ENCODE measurements around the gene CGAS.

- no peak for TF ChIP-seq ZFP1 (CRISPR knock-in tag; IDR thresholded peaks at IDR 0.05)
- TF ChIP-seq BORCS8-MEF2B (CRISPR knock-in tag; IDR thresholded peaks at IDR 0.05): no peak
- TF ChIP-seq THAP7 (CRISPR knock-in tag; IDR thresholded peaks at IDR 0.05): no peak
- no peak for TF ChIP-seq ATF3 (CRISPR knock-in tag; IDR thresholded peaks at IDR 0.05)
- TF ChIP-seq XRCC5 (optimal IDR thresholded peaks at IDR 0.05; ENCODE audit: low read length): no peak
- TF ChIP-seq CBX2 (IDR thresholded peaks at IDR 0.05; ENCODE audit: low read depth, low read length): no peak
- TF ChIP-seq CBX2 (CRISPR knock-in tag; IDR thresholded peaks at IDR 0.05; ENCODE audit: low read depth): no peak
- TF ChIP-seq ZBTB1 (CRISPR knock-in tag; IDR thresholded peaks at IDR 0.05; ENCODE audit: borderline replicate concordance): no peak
- TF ChIP-seq BCL3 (CRISPR knock-in tag; IDR thresholded peaks at IDR 0.05): no peak
- TF ChIP-seq HDAC2 (CRISPR knock-in tag; IDR thresholded peaks at IDR 0.05): no peak
- TF ChIP-seq MXI1 (IDR thresholded peaks at IDR 0.05; ENCODE audit: borderline replicate concordance, low read depth, low read length): no peak
- no peak for TF ChIP-seq GTF3A (CRISPR knock-in tag; conservative IDR thresholded peaks at IDR 0.05)
Observed at GRCh38 chr6:73443555-73443954, 8.5 kb downstream of the CGAS start.
